Activated T-helper 1 cell treated with anti-CD3 and anti-CD28 coated beads, Interleukin-2, amount 50 U/mL, for 16 hours (primary cell): Measurements from ENCODE around the gene IGSF8.

Experiments
- DNase-seq, 2 donors: peaks; one replicate each; pipeline ENCODE4 v3.0.0-alpha.2; 2020; ENCODE audit warnings: low read depth in 1 of 2, low spot score in 1 of 2

Gene IGSF8

GRCh38 chr1:160097911-160098851 lies at the start of gene IGSF8:
Gene IGSF8, minus strand, starts transcription at chr1:160098619. Its CDS starts 147 bp downstream, at chr1:160098472.
- peak; percentile 88 to 94 for DNase-seq

- DNase-seq = no peak
These were observed 49.7 kb upstream of the IGSF8 start for GRCh38 chr1:160148121-160148520.

- no peak for DNase-seq
These were observed 47.7 kb upstream of the IGSF8 start for GRCh38 chr1:160146107-160146506.

- no peak for DNase-seq
These were observed 46.5 kb upstream of the IGSF8 start for GRCh38 chr1:160144921-160145320.

- DNase-seq = no peak
These were observed 45.3 kb upstream of the IGSF8 start for GRCh38 chr1:160143695-160144094.

GRCh38 chr1:160139840-160140239 lies 41.4 kb upstream of the IGSF8 start:
- no peak for DNase-seq

- no peak for DNase-seq
These were observed 38.9 kb upstream of the IGSF8 start for GRCh38 chr1:160137216-160137862.

- DNase-seq = no peak
These were observed 38.4 kb upstream of the IGSF8 start for GRCh38 chr1:160136926-160137200.

- DNase-seq = no peak
These were observed 37.9 kb upstream of the IGSF8 start for GRCh38 chr1:160136121-160136925.

GRCh38 chr1:160134791-160135572 lies 36.6 kb upstream of the IGSF8 start:
- DNase-seq = no peak

GRCh38 chr1:160133990-160134770 lies 35.8 kb upstream of the IGSF8 start:
- no peak for DNase-seq

GRCh38 chr1:160131803-160132565 lies 33.6 kb upstream of the IGSF8 start:
- DNase-seq = no peak

GRCh38 chr1:160130939-160131338 lies 32.5 kb upstream of the IGSF8 start:
- DNase-seq = no peak

GRCh38 chr1:160130486-160130885 lies 32.1 kb upstream of the IGSF8 start:
- no peak for DNase-seq

- no peak for DNase-seq
These were observed 31.5 kb upstream of the IGSF8 start for GRCh38 chr1:160129966-160130365.

- no peak for DNase-seq
These were observed 31.1 kb upstream of the IGSF8 start for GRCh38 chr1:160129558-160129957.

- no peak for DNase-seq
These were observed 30.6 kb upstream of the IGSF8 start for GRCh38 chr1:160129046-160129445.

GRCh38 chr1:160128636-160129035 lies 30.2 kb upstream of the IGSF8 start:
- no peak for DNase-seq

- no peak for DNase-seq
These were observed 29.6 kb upstream of the IGSF8 start for GRCh38 chr1:160127865-160128523.
